ENCODE data around the gene GAPDH.

The GAPDH gene

DNA sequence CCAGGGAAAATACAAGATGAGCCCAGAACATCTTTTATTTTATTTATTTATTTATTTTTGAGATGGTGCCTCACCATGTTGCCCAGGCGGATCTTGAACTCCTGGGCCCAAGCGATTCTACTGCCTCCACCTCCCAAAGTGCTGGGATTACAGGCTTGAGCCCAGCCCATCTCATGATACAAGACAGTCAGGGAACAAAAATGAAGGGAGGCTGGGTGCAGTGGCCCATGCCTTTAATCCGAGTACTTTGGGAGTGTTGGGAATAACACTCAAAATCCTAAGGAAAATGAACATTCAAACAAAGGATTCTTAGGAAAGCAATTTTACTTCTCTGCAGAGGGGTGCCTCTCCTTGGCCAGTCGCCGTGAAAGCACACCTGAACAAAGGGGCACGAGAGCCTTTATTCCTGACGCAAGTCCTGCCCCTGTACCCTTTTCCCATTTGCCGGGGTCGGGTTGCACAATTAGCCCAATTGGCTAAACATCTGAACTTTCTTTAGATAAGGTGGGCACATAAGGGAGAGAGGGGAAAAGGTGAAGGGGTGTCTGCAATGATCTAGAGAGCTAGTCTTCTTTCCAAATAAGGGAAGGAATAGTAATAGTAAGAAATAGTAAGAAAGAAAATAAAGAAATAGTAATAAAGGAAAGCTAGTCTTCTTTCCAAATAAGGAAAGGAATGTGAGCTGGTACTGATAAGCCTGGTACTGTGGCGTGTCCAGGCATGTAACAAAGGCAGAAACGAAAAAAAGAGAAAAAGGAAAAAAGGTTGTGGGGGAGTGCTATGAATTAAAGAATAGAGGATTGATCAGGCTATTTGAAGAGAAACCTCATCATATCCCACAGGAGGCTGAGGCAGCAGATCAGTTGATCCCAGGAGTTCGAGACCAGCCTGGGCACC, 27.0 kb upstream of the GAPDH start:
- Histone ChIP-seq H3K4me2 (ENCODE audit: low read length) (no peak overlapping the region), H3K4me1 (ENCODE audit: control insufficient read depth, insufficient read depth, low read length) (no peaks in the 10 kb centered on the region), H3K4me3 (ENCODE audit: low read length) (no peak overlapping the region), H3K9ac (ENCODE audit: low read depth, low read length) (no peak overlapping the region), H3K27me3 (ENCODE audit: control insufficient read depth, insufficient read depth, low read length) (no peaks in the 10 kb centered on the region), H3K9me3 (replicated peaks; ENCODE audit: low read length) (no peaks in the 10 kb centered on the region), H3K36me3 (ENCODE audit: insufficient read depth, low read length) (peaks cover 33% of the 10 kb centered on the region)

DNA sequence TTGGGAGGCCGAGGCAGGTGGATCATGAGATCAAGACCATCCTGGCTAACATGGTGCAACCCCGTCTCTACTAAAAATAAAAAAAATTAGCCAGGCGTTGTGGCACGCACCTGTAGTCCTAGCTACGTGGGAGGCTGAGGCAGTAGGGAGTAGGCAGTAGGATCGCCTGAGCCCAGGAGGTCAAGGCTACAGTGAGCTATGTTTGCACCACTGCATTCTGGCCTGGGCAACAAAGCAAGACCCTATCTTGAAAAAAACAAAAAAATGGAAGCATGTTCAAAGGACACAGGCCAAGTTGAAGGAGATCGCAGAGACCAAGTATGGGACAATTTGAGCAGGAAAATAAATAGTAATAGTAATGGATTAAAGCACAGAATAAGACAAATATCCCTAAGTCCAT, 26.2 kb upstream of the GAPDH start:
- H3K4me1 ChIP-seq (ENCODE audit: control insufficient read depth, insufficient read depth, low read length) = no peaks in the 10 kb centered on the region
- H3K4me2 ChIP-seq (ENCODE audit: low read length) = no peak overlapping the region
- no peak overlapping the region for H3K9ac ChIP-seq (ENCODE audit: low read depth, low read length)
- peaks cover 40% of the 10 kb centered on the region for H3K36me3 ChIP-seq (ENCODE audit: insufficient read depth, low read length)
- H3K4me3 ChIP-seq (ENCODE audit: low read length) = no peak overlapping the region
- no peaks in the 10 kb centered on the region for H3K9me3 ChIP-seq (replicated peaks; ENCODE audit: low read length)
- H3K27me3 ChIP-seq (ENCODE audit: control insufficient read depth, insufficient read depth, low read length) = no peaks in the 10 kb centered on the region

DNA sequence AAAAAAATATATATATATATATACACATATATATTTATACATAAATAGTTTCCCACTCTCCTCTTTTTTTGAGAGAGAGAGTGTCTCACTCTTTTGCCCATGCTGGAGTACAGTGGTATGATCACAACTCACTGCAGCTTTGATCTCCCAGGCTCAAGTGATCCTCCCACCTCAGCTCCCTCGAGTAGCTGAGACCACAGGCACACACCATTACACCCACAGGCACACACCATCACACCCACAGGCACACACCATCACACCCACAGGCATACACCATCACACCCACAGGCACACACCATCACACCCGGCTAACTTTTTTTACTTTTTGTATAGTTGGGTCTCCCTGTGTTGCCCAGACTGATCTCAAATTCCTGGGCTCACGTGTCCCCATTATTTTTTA, 14.1 kb upstream of the GAPDH start:
- no peaks in the 10 kb centered on the region for H3K9me3 ChIP-seq (replicated peaks; ENCODE audit: low read length)
- H3K4me3 ChIP-seq (ENCODE audit: low read length) = no peak overlapping the region
- H3K36me3 ChIP-seq (ENCODE audit: insufficient read depth, low read length) = peaks cover 83% of the 10 kb centered on the region
- no peak overlapping the region for H3K4me2 ChIP-seq (ENCODE audit: low read length)
- H3K27me3 ChIP-seq (ENCODE audit: control insufficient read depth, insufficient read depth, low read length) = no peaks in the 10 kb centered on the region
- no peak overlapping the region for H3K9ac ChIP-seq (ENCODE audit: low read depth, low read length)
- H3K4me1 ChIP-seq (ENCODE audit: control insufficient read depth, insufficient read depth, low read length) = no peaks in the 10 kb centered on the region

DNA sequence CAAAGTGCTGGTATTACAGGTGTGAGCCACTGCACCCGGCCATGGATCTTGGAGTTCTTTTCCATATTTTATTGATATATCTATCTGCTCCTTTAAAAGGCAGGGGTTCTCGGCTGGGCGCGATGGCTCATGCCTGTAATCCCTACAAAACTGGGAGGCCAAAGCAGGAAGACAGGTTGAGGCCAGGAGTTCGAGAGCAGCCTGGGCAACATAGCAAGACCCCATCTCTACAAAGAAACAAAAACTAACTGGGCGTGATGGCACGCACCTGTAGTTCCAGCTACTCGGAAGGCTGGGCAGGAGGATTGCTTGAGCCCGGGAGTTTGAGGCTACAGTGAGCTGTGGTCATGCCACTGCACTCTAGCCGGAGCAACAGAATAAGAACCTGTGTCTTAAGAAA, 12.1 kb upstream of the GAPDH start:
- H3K9me3 ChIP-seq (replicated peaks; ENCODE audit: low read length) = no peaks in the 10 kb centered on the region
- no peak overlapping the region for H3K4me3 ChIP-seq (ENCODE audit: low read length)
- no peaks in the 10 kb centered on the region for H3K27me3 ChIP-seq (ENCODE audit: control insufficient read depth, insufficient read depth, low read length)
- H3K36me3 ChIP-seq (ENCODE audit: insufficient read depth, low read length) = peaks cover 83% of the 10 kb centered on the region
- no peak overlapping the region for H3K9ac ChIP-seq (ENCODE audit: low read depth, low read length)
- H3K4me1 ChIP-seq (ENCODE audit: control insufficient read depth, insufficient read depth, low read length) = no peaks in the 10 kb centered on the region
- no peak overlapping the region for H3K4me2 ChIP-seq (ENCODE audit: low read length)

DNA sequence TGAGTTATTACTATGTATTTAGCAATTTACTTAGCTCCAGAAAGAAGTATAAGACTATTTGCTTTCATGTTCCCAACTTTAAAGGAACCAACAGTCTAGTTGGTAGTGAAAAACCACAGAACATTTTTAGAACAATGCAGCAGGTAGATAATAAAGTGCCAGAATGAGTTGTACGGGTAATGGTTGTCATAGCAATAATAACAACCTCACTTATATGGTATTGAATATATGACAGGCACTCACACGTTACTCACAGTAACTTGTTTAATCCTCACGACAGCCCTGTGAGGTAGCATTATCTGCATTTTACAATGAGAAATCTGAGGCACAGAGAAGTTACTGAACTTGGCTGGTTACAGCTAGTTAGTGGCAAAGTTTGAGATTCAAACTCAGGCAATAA, 10.6 kb upstream of the GAPDH start:
- no peaks in the 10 kb centered on the region for H3K4me1 ChIP-seq (ENCODE audit: control insufficient read depth, insufficient read depth, low read length)
- peaks cover 84% of the 10 kb centered on the region for H3K36me3 ChIP-seq (ENCODE audit: insufficient read depth, low read length)
- H3K4me2 ChIP-seq (ENCODE audit: low read length) = no peak overlapping the region
- no peak overlapping the region for H3K9ac ChIP-seq (ENCODE audit: low read depth, low read length)
- no peaks in the 10 kb centered on the region for H3K27me3 ChIP-seq (ENCODE audit: control insufficient read depth, insufficient read depth, low read length)
- H3K4me3 ChIP-seq (ENCODE audit: low read length) = no peak overlapping the region
- no peaks in the 10 kb centered on the region for H3K9me3 ChIP-seq (replicated peaks; ENCODE audit: low read length)

DNA sequence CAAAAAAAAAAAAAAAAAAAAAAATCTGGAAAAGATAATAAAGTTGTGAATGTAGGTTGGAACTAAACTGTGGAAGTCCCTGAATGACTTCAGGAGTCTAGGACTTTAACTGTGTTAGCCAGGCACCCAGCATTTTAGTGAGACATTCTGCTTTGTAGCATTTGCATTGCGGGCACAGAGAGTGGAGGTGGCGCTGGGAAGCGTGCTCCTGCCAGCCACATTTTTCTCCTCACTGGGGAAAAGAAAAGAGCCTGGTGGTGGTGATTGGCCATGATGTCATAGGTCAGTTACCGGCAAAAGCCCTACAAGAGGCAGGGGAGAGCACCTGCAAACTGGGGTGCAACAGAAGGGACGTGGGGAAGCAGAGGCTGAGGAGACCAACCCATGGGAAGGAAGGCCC, 9.7 kb upstream of the GAPDH start:
- Histone ChIP-seq H3K4me3 (ENCODE audit: low read length) (no peak overlapping the region), H3K36me3 (ENCODE audit: insufficient read depth, low read length) (peaks cover 87% of the 10 kb centered on the region), H3K9ac (ENCODE audit: low read depth, low read length) (no peak overlapping the region), H3K27me3 (ENCODE audit: control insufficient read depth, insufficient read depth, low read length) (no peaks in the 10 kb centered on the region), H3K9me3 (replicated peaks; ENCODE audit: low read length) (no peaks in the 10 kb centered on the region), H3K4me2 (ENCODE audit: low read length) (no peak overlapping the region), H3K4me1 (ENCODE audit: control insufficient read depth, insufficient read depth, low read length) (no peaks in the 10 kb centered on the region)

DNA sequence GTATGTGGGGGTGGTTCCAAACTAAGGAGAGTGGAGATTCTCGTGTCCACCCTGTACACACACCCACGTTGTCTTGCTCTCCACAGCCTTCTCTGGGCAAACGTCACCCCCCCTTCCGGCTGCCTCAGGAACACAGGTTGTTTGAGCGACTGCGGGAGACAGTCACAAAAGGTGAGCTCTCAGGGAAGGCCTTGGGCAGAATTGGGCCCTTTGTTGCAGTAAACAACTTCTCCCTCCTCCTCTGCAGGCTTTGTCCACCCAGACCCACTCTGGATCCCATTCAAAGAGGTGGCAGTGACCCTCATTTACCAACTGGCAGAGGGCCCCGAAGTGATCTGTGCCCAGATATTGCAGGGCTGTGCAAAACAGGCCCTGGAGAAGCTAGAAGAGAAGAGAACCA, 8.1 kb upstream of the GAPDH start:
- Histone ChIP-seq H3K4me3 (ENCODE audit: low read length) (no peak overlapping the region), H3K36me3 (ENCODE audit: insufficient read depth, low read length) (peaks cover 89% of the 10 kb centered on the region), H3K9me3 (replicated peaks; ENCODE audit: low read length) (no peaks in the 10 kb centered on the region), H3K4me1 (ENCODE audit: control insufficient read depth, insufficient read depth, low read length) (no peaks in the 10 kb centered on the region), H3K27me3 (ENCODE audit: control insufficient read depth, insufficient read depth, low read length) (no peaks in the 10 kb centered on the region), H3K4me2 (ENCODE audit: low read length) (no peak overlapping the region), H3K9ac (ENCODE audit: low read depth, low read length) (no peak overlapping the region)

DNA sequence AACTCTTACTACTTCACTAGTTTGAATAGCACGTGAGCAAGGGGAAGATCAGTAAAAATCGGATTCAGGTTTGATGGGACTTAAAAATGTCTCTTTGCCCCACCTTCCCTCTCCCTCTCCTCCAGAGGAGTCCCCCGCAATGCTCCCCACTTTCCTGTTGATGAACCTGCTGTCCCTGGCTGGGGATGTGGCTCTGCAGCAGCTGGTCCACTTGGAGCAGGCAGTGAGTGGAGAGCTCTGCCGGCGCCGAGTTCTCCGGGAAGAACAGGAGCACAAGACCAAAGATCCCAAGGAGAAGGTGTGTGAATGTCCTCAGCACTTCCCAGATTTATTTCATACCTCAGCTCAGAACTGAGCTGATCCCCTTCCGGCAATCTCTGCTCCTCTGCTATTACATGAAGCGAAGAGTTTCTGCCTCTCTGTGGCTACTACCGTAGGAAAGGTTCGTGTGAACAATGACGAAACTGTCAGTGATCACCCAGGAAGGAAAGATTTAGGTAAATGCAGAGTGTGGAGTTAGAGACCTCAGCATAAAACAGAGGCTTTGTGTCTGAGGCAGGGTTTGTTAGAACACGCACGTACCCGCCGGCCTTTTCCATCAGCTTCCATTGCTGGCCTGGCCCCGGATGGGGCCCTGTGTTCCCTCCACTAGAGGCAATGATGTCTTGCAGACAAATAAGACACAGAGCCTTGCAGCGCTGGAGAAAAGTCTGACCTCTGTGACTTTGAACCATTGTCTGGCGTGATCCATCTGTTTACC, 7.4 kb upstream of the GAPDH start:
- Histone ChIP-seq H3K27me3 (ENCODE audit: control insufficient read depth, insufficient read depth, low read length) (no peaks in the 10 kb centered on the region), H3K4me2 (ENCODE audit: low read length) (no peak overlapping the region), H3K9me3 (replicated peaks; ENCODE audit: low read length) (no peaks in the 10 kb centered on the region), H3K36me3 (ENCODE audit: insufficient read depth, low read length) (peaks cover 83% of the 10 kb centered on the region), H3K9ac (ENCODE audit: low read depth, low read length) (no peak overlapping the region), H3K4me3 (ENCODE audit: low read length) (no peak overlapping the region), H3K4me1 (ENCODE audit: control insufficient read depth, insufficient read depth, low read length) (peaks cover 3% of the 10 kb centered on the region)

DNA sequence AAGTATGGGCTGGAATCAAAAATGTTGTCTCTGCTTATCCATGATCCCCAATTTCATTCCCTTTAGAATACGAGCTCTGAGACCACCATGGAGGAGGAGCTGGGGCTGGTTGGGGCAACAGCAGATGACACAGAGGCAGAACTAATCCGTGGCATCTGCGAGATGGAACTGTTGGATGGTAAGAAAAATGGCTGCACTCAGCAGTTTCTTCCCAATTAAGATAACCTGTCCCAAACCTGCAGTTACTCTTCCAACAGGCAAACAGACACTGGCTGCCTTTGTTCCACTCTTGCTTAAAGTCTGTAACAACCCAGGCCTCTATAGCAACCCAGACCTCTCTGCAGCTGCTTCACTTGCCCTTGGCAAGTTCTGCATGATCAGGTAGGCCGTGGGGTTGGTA, 6.6 kb upstream of the GAPDH start:
- Histone ChIP-seq H3K9ac (ENCODE audit: low read depth, low read length) (no peak overlapping the region), H3K36me3 (ENCODE audit: insufficient read depth, low read length) (peaks cover 78% of the 10 kb centered on the region), H3K9me3 (replicated peaks; ENCODE audit: low read length) (no peaks in the 10 kb centered on the region), H3K27me3 (ENCODE audit: control insufficient read depth, insufficient read depth, low read length) (no peaks in the 10 kb centered on the region), H3K4me2 (ENCODE audit: low read length) (no peak overlapping the region), H3K4me3 (ENCODE audit: low read length) (no peak overlapping the region), H3K4me1 (ENCODE audit: control insufficient read depth, insufficient read depth, low read length) (peaks cover 11% of the 10 kb centered on the region)

DNA sequence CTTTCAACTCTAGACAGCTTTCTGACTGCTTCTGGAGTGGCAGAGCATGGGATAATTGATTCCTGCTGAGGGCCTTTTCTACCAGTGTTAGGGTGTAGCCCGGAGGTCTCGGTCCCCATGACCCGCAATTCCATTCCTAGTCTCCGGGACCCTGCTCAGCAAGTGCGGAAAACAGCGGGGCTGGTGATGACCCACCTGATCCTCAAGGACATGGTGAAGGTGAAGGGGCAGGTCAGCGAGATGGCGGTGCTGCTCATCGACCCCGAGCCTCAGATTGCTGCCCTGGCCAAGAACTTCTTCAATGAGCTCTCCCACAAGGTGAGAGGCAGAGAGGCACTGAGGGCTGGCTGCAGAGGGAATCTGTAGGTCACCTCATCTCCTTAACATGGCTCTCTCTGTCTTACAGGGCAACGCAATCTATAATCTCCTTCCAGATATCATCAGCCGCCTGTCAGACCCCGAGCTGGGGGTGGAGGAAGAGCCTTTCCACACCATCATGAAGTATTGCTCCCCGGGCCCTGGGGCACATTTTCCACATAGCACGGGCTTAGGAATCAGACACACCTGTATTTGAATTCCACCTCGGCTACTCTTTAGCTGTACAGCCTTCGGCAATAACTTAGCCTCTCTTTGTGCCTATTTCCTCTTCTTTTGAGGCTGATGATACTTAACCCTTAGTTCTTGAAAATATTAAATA, 5.6 kb upstream of the GAPDH start:
- Histone ChIP-seq H3K27me3 (ENCODE audit: control insufficient read depth, insufficient read depth, low read length) (no peaks in the 10 kb centered on the region), H3K36me3 (ENCODE audit: insufficient read depth, low read length) (peaks cover 68% of the 10 kb centered on the region), H3K4me2 (ENCODE audit: low read length) (no peak overlapping the region), H3K4me1 (ENCODE audit: control insufficient read depth, insufficient read depth, low read length) (peaks cover 20% of the 10 kb centered on the region), H3K9ac (ENCODE audit: low read depth, low read length) (no peak overlapping the region), H3K9me3 (replicated peaks; ENCODE audit: low read length) (no peaks in the 10 kb centered on the region), H3K4me3 (ENCODE audit: low read length) (no peak overlapping the region)

DNA sequence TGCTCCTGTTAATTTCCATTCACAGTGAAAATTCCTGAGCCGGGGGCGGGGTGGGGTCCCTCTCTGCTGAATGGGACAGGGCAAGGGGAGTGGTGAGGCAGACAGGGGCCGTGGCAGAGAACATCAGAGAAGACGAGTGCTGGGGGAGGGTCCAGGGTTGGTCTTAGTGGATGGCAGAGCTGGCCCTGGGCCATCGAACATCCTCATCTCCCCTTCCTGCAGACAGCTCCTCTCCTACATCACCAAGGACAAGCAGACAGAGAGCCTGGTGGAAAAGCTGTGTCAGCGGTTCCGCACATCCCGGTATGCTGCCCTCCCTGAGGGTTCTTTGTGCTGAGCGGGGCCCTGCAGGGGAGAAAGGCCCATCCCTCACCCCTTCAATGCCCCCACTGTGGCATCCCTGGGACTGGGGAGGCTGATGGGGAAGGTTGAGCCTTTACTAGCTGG, 5.0 kb upstream of the GAPDH start:
- no peaks in the 10 kb centered on the region for H3K9me3 ChIP-seq (replicated peaks; ENCODE audit: low read length)
- no peaks in the 10 kb centered on the region for H3K27me3 ChIP-seq (ENCODE audit: control insufficient read depth, insufficient read depth, low read length)
- H3K4me2 ChIP-seq (ENCODE audit: low read length) = no peak overlapping the region
- H3K9ac ChIP-seq (ENCODE audit: low read depth, low read length) = no peak overlapping the region
- peaks cover 24% of the 10 kb centered on the region for H3K4me1 ChIP-seq (ENCODE audit: control insufficient read depth, insufficient read depth, low read length)
- peaks cover 64% of the 10 kb centered on the region for H3K36me3 ChIP-seq (ENCODE audit: insufficient read depth, low read length)
- H3K4me3 ChIP-seq (ENCODE audit: low read length) = no peak overlapping the region

Data from skeletal muscle satellite cell (primary cell).